ENCODE measurements around the gene UVRAG.
"Not testable (repeated sequence)": the region's sequence is repeated elsewhere in the genome, so short reads cannot be mapped to it uniquely, and the experiment has no call there.

The UVRAG gene

DNA sequence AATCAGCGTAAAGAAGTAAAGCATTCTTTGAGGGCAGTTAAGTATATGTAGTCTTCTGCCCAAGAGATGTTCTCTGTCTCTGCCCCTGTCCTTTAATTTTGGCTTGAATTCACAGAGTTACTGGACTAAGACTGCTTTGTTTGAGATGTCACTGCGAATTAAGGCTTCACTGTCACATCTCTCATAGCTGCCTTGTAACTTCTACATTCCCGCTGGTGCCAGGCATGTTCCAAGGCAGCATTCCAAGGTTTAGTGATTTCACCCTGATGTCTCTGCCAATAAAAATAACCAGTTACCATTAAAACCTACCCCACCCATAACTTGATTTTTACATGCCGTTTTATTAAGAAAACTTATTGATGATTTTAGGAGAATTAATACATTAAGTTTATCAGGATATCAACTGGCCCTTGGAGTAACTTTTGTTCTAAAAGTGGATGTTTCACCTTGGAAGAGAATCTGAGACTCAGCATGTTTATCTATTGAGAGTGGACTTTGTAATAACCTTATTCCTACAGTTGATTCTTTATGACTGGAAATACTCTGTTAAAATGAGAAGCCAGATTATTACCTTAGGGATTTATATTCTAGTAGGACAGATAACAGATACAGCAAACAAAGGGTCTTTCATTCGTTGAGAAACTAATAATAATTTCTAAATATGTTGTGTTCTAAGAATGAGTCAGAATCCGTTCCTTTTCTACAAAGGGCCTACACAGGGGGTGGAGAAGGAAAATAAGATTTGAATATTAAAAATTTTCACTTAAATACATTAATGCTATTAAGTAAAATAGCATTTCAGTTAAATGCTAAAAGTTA, 110.2 kb downstream of the UVRAG start:
- DNase-seq (ENCODE audit: low spot score): no peak

DNA sequence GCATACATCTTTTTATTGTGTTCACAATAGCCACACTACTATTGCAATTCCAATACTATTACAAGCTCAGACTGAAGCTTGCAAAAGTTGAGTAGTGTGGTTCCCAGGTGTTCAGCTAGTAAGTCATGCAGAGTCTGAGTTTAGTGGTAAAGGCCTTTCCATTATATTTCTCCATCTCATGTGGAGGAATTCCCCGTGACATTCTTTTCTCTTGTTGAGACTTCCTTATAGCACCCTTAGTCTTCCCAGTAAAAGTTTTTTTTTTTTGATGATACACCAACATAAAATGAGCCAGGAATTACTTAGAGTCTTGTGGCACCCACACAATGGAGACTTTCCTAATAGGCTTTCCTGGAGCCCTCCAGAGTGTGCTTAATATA, 110.8 kb downstream of the UVRAG start:
- DNase-seq (ENCODE audit: low spot score): no peak

DNA sequence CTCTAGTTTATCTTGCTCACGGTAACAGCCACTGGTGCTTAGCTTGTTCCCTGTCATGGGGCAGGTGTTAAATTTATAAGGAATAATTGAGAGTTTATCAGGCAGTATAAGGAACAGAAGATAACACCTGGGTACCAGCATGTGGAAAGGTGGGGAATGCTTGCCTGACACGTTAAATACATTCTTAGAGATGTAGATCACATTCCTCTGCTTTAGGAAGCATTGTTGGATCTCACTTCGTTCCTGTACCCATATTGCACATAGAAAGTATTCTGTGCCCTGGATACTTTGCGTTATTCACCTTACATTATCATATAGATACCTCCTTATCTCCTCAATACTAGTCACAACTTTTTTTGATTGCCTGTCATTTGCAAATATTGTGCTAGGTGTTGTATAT, 114.7 kb downstream of the UVRAG start:
- no peak for DNase-seq (ENCODE audit: low spot score)

DNA sequence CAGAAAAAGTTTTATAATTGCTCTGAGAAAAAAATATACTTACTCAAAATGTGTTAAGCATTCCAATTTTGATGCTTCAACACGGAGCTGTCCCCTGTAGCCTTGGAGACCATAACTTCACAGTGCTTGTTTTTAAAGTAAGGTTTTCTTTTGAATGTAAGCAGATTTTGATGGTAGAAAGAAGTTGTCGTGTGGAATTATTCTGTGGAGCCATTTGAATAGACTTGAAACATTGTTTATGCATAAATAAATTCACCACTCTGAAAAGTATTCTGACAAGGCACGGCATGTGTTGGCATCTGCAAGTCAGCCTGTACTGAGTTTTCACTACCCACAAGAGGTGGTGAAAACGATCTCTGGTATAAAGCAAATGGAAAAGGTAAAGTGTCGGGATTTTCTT, 115.5 kb downstream of the UVRAG start:
- DNase-seq (ENCODE audit: low spot score): no peak

DNA sequence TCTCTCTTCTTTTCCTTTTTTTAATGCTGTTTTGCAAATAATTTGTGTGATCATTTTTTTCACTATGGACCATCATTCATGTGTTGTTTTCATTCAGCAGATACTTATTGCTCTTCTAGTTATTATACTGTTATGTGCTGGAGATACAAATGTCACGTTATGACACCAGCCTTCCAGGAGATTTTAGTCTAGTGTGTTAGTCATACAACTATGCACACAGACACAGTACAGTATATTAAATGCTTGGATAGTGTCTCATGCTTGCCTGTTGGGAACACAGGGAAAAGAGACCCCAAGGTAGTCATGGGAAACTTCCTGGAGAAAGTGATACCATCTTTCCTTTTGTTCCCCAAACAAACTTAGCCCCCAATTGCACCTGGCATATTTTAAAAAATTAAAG, 116.1 kb downstream of the UVRAG start:
- DNase-seq (ENCODE audit: low spot score): no peak

DNA sequence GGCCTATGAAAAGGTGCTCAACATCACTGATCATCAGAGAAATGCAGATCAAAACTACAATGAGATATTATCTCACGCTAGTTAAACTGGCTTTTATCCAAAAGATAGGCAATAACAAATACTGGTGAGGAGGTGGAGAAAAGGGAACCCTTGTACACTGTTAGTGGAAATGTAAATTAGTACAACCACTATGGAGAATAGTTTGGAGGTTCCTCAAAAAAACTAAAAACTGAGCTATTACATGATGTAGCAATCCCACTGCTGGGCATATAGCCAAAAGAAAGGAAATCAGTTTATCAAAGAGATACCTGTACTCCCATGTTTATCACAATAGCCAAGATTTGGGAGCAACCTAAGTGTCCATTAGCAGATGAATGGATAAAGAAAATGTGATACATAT, 118.7 kb downstream of the UVRAG start:
- not testable (repeated sequence) for DNase-seq (ENCODE audit: low spot score)

DNA sequence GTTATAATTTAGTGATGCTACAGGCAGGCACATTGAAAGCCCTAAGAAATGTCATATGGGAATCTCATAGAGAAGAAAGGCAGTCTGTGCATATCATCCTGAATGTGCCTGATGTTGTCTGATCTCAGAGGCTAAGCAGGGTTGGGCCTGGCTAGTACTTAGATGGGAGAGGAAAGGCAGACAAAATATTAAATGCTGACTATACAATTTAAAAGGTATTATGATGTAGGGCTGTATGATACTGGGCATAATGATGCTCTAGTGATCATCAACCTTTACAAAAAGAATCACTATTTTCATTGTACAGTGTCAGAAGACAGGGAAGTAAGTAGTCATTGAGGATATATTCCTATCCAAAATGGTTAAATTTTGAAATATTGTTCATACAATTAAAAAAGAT, 119.8 kb downstream of the UVRAG start:
- no peak for DNase-seq (ENCODE audit: low spot score)

DNA sequence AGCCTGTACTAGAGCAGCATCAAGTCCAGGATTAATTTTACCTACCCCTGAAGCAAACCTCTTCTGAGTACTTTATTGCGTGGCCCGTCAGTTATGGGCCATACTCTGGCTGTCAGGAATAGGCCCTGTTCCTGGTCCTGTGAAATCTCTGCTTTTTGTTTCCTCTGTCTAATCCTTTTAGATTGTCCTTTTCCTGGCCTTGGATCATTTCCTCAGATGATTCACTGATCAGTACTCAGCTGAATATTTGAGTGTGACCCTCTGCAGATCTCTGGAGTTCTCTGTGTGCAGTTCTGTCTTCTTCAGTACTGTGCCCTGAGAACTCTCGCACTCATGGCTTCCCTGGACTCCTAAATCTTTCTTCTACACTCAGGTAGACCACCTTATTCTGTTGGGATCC, 123.5 kb downstream of the UVRAG start:
- DNase-seq (ENCODE audit: low spot score): no peak

DNA sequence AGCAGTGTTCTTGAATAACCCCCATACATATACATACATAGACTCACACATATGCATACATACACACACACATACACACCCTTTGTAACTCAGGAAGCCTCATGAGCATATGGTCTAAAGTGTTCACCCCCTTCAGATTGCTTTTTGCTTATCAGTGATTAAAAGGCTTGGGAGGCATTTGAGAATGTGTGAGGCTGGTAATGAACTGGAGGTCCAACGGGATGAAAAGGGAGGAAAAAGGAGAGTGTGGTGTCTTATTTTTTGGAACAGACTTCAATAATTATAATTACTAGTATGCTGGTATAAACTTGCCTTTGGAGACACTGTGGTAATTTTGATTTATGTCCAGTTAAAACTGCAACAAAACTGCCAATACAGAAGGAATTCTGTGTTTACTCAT, 124.5 kb downstream of the UVRAG start:
- no peak for DNase-seq (ENCODE audit: low spot score)

DNA sequence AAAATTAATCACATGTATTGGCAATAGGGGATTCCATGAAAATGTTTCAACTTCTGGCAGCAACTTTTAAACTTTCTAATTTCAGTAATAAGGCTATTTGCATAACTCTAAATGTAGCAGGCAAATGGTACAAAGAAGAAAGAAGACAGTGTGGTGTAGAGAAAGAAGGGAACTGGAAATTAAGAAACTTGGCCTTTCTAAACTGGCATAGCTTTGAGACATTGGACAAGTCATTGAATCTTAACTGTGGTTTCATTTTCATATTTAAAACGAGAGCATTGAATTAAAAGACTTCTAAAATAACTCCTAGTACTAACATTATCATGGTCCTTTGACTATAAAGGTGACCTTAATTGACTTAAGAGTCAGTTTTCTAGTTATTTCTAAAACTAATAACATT, 125.0 kb downstream of the UVRAG start:
- no peak for DNase-seq (ENCODE audit: low spot score)

DNA sequence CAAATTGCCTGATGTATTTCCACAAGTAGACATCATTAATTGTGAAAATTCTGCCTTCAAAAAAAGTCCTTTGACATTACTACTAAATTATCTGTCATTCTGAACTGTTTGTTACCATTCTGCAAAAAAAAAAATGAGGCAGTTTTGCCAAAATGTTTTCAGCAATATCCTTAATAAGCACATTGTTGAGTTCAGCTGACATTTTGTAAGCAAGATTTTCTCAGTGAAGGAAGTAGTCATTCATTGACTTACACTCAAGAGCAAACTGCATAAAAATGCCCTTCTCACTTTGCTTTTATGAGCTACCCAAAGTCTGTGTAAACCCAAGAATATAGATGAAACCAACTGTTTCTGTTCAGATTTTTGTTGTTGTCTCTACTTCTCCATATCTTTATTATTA, 125.9 kb downstream of the UVRAG start:
- DNase-seq (ENCODE audit: low spot score): no peak

DNA sequence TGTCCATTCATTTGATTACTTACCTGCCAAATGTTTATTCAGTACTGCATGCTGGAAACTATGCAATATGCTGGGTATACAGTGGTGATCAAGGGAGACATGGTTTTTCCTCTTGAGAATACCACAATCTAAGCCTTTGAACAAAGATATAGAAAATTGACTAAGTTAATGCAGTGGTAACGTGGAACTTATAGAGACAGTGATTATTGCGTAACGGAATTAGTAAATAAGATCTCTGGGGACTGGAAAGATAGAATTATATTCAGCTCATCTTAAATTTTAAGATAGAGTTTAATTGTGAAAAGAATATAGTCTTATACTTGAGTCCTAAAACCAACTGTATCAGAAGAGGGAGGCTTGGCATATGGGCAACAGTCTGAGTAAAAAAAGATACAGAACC, 129.5 kb downstream of the UVRAG start:
- DNase-seq (ENCODE audit: low spot score): no peak

DNA sequence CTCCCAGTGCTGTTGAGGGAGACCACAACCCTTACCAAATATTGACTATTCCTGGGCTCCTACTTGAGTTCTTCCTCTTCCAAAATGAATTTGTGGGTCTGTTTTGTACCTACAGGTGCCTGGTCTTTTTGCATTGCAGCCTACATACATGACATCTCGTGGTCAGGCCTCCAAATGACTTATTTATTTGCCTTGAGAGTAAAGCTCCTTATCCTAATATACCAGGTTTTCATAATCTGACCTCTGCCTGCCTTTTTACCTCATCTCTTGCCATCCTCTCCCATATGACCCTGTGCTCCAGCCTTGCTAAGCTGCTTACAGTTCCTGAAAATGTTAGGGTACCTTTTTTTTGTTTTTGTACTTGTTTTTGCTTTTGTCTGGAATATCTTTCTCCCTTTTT, 130.4 kb downstream of the UVRAG start:
- no peak for DNase-seq (ENCODE audit: low spot score)

DNA sequence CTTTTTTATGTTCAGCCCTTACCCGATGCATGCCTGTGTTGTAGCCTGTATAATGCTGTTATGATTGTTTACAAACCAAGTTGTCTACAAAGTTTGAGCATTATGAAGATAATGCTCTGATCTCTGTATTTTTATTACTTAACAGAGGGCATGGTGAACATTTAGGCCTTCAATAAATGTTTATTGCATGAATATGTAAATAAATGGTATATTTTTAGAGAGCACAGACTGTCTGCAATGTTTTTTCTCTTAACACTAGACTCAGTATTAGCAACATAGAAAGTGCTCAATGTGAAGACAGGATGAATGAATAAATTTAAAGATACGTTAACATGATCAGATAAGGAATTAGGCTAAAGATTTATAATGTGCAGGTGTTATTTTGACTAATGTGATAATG, 130.9 kb downstream of the UVRAG start:
- DNase-seq (ENCODE audit: low spot score): no peak

DNA sequence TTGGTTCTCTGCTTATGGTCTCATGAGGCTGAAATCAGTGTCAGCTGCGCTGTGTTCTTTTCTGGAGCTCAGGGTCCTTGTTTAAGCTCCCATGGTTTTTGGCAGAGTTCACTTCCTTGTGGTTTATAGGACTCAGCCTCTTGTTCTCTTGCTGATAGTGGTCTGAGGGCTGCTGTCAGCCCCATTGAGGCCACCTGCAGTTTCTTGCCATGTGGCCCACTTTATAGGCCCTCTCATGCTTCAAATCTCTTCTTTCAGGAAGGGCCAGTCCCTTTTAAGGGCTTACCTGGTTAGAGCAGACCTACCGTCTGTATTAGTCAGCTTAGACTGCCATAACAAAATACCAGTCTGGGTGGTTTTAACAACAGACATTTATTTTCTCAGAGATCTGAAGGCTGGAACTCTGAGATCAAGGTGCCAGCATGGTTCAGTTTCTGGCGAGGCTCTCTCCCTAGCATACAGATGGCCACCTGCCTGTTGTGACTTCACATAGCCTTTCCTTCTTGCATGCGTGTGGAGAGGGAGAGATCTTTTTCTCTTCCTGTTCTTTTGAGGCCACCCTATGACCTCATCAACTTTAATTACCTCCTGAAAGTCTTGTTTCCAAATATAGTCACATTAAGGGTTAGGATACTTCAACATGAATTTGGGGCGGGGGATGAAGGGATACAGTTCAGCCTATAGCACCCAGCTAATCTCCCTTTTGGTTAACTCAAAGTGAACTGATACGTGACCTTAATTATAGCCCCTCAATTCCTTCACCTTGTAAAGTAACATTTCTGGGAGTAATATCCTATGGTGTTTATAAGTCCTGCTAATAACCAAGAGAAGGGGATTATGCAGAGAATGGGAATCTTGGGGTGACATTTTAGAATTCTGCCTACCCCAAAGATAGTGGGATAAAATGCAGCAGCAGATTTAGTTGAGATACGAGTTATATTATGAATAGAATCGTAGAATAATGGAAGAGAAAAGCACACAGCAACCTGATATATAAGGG, 131.8 kb downstream of the UVRAG start:
- DNase-seq (ENCODE audit: low spot score): no peak

DNA sequence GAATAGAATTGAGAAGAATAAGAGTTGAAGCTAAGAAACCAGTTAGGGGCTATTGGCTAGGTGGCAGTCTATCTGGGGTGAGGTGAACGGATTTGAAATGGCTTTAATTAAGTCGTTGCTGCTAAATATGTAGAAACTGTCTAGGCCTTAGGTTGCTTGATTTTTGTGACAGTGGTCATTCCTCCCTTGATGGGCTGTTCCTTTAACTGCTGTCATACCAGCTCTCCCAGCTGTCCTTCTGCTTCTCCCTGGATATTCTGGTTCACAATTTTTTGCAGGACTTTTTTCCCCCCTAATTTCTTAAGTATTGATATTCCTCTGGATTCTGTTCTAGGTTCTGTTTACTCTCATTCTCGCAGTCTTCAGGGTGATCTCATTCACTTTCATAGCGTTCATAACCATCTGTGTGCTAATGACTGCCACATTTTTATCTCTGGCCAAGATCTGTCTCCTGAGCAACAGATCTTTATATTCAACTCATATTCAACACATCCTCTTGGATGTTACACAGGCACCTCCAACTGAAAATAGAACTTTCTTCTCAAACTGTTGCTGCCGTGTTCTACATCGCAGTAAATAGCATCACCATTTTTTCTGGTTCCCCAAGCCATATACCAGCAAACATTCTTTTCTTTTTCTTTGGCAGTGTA, 134.1 kb downstream of the UVRAG start:
- no peak for DNase-seq (ENCODE audit: low spot score)

DNA sequence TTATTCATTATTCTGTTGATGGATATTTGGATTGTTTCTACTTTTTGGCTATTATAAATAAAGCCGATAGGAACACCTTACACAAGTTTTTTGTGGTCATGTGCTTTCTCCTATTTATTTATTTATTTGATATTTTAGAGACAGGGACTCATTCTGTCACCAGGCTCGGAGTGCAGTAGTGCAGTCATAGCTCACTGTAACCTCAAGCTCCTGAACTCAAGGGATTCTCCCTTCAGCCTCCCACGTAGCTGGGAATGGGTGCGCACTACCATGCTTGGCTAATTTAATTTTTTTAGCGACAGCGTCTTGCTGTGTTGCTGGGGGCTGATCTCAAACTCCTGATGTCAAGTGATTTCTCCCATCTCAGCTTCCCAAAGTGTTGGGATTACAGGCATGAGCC, 135.1 kb downstream of the UVRAG start:
- DNase-seq (ENCODE audit: low spot score): no peak

DNA sequence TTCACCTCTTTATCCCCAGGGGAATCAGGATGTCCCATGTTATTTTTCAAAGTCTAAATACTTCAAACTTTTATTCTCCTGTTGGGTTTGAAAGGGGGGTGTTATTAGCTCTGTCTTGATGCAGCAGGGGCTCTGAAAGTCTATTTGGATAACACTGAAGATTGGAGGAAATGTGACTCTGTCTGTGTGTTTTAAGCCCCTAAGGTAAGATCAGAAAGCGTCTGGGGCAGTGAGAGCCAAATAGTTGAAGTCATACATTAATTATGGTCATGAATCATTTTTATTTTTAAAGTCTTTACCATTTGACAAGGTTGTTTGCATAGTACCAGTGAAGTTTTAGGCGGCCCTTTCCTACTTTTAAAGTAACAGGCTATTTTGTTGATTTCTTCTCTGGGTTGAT, 139.0 kb downstream of the UVRAG start:
- no peak for DNase-seq (ENCODE audit: low spot score)

DNA sequence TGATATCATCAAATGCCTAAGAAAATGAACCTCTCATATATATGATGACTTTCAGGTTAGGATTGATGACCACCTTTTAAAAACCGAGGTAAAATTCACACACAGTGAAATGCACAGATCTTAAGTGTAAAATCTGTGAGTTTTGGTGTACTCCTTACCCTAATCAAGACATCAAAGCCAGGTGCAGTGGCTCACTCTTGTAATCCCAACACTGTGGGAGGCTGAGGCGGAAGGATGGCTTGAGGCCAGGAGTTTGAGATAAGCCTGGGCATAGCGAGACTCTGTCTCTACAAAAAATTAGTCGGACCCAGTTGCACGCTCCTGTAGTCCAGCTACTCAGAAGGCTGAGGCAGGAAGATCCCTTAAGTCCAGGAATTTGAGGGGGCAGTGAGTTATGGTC, 140.4 kb downstream of the UVRAG start:
- DNase-seq (ENCODE audit: low spot score): no peak

DNA sequence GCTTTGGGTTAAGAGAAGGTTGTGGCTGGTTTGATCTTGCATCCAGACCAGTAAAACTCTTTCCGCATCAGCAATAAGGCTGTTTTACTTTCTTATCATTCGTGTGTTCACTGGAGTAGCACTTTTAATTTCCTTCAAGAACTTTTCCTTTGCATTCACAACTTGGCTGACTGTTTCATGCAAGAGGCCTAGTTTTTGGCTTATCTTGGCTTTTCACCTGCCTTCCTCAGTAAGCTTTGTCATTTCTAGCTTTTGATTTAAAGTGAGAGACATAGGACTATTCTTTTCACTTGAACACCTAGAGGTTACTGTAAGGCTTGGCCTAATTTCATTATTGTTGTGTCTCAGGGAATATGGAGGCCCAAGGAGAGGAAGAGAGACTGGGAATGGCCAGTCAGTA, 144.5 kb downstream of the UVRAG start:
- no peak for DNase-seq (ENCODE audit: low spot score)

DNA sequence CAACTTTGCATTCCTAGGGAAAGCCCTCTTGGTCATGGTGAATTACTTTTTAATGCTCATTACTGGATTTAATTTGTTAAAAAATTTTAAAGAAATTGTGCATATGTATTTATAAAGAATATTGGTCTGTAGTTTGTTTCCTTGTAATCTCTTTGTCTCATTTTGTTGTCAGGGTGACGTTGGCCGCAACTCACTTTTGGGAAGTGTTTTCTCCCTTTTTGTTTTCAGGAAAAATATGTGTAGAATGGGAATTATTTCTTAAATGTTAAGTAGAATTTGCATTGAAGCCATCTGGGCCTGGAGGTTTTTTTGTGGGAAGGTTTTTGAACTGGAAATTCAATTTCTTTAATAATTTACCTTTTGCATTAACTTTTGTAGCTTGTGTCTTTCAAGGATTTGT, 149.1 kb downstream of the UVRAG start:
- DNase-seq (ENCODE audit: low spot score): no peak

DNA sequence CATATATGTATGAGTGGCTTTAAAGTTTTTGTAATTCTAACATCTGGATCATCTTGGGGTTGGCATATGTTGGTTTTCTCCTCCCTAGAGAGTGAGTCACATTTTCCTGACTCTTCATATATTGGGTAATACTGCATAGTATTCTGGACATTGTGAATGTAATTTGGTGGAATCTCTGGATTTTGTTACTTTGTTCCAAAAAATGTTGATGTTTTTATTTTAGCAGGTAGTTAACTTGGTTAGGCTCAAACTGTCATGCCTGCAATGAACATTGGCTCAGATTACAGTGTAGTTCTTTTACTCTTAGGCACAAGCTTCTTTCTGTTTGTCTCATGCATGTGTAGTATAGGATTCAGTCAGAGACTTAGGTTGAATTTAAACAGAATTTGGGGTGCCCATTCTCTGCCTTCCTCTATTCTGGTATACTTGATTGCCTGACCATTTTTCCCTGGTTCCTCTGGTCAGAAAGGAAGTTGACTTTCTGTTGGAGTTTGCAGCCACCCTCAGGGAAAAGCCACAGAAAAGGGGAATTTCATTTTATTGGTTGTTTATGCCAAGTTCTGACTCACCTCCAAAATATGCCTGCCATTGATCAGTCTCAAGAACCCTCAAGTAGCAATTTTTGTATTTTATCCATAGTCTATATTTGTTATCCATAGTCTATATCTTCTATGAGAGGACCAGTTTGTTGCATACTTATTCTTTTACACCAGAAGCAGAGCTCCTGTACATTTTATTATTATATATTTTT, 151.7 kb downstream of the UVRAG start:
- DNase-seq (ENCODE audit: low spot score): no peak
